Measurements from ENCODE around the gene TNS2. TPM values are rescaled to one million over a fixed set of nuclear protein-coding genes. Genes with fewer than 3 reads are reported as not detected.

TNS2 gene
- total RNA-seq, 1 donor from 2014 or later = 232 TPM

DNA sequence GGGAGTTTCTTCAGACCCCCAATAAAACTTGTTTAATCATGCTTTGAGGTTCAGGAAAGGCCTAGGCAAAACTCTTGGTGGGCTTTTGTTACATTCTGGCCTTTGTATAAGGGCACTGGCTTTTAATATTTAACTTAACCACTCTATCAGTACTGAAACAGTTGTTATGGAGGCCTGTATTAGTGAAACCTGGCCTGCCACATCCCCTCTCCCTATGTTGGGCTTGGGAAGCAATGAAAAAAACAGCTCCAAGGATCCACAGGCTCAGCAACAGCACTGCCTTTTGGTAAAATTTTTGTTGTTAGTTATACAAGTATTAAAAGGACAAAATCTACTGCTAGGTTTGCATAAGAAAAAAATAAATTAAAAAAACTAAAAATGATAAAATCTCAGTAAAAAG is 64.1 kb downstream of the TNS2 start:
- no peak for ATAC-seq
- no peak for DNase-seq
- no peak overlapping the region for H3K27ac ChIP-seq

More for the DNA sequence above, 64.1 kb downstream of the TNS2 start:
- Histone ChIP-seq H3K9me3 (no peaks in the 10 kb centered on the region), H3K4me1 (no peaks in the 10 kb centered on the region), H3K36me3 (no peaks in the 10 kb centered on the region), H3K4me3 (no peak overlapping the region), H3K27me3 (no peaks in the 10 kb centered on the region)
- no peak for TF ChIP-seq CTCF (IDR thresholded peaks at IDR 0.05)
- intact Hi-C loops (cut with DNase I) = no loop called here

Small RNA genes lying within 50 kb of the gene (microRNA-seq; reads per million reads assigned to microRNA genes)
- 0.83 reads per million for gene MIR6757 (ENCODE audit: borderline microRNAs expressed)

Other genes with a start within 250 kb of the TNS2 start
- gene KRT4, start 235.9 kb upstream of the TNS2 start, total RNA-seq = 6.8 TPM
- gene KRT79, start 215.8 kb upstream of the TNS2 start, total RNA-seq = 5.4 TPM
- not detected for gene KRT78, start 201.1 kb upstream of the TNS2 start, total RNA-seq
- gene KRT8, start 145.0 kb upstream of the TNS2 start, total RNA-seq = 223 TPM
- gene KRT18, start 100.9 kb upstream of the TNS2 start, total RNA-seq = 255 TPM
- 436 TPM for gene EIF4B, start 43.6 kb upstream of the TNS2 start, total RNA-seq
- gene SPRYD3, start 29.3 kb downstream of the TNS2 start, total RNA-seq = 50.4 TPM
- 34.6 TPM for gene IGFBP6, start 47.6 kb downstream of the TNS2 start, total RNA-seq
- not detected for gene SOAT2, start 53.4 kb downstream of the TNS2 start, total RNA-seq
- 46.8 TPM for gene ZNF740, start 130.7 kb downstream of the TNS2 start, total RNA-seq
- gene CSAD, start 130.9 kb downstream of the TNS2 start, total RNA-seq = 41.7 TPM
- 7.7 TPM for gene ITGB7, start 157.2 kb downstream of the TNS2 start, total RNA-seq
- gene RARG, start 182.1 kb downstream of the TNS2 start, total RNA-seq = 23.8 TPM
- 0.35 TPM for gene ESPL1, start 218.2 kb downstream of the TNS2 start, total RNA-seq
- gene PFDN5, start 245.5 kb downstream of the TNS2 start, total RNA-seq = 424 TPM
- 41.9 TPM for gene MYG1, start 249.6 kb downstream of the TNS2 start, total RNA-seq

All from upper lobe of right lung (tissue), 1 donor.